HepG2 (cell line): ENCODE data around the gene C16orf89. TPM values are rescaled to one million over a fixed set of nuclear protein-coding genes. Genes with fewer than 3 reads are reported as not detected.
"Not testable (repeated sequence)": the region's sequence is repeated elsewhere in the genome, so short reads cannot be mapped to it uniquely, and the experiment has no call there.

ENCODE experiments used
- ARID4A ChIP-seq: sonication (generic); formaldehyde crosslinking; IDR thresholded peaks from 2 replicates; pipeline ENCODE4 v1.5.0; 2020; ENCODE audit warnings: mild to moderate bottlenecking, missing genetic modification reagents, borderline replicate concordance
- CREB1 ChIP-seq, 2 experiments: fragments of 450-650 bp in 1 of 2; IDR thresholded peaks; 2 replicates each; pipeline ENCODE4 v1.6.1; 2016 to 2017; ENCODE audit warnings: control low read depth in 1 of 2, mild to moderate bottlenecking in 1 of 2, missing compliant biosample characterization in 1 of 2, missing genetic modification characterization in 1 of 2
- GABPB1 ChIP-seq: IDR thresholded peaks from 2 replicates; pipeline ENCODE4 v1.6.1; 2016; ENCODE audit warnings: mild to moderate bottlenecking, missing genetic modification reagents, moderate library complexity, missing compliant biosample characterization
- PHF21A ChIP-seq: sonication (generic); formaldehyde crosslinking; IDR thresholded peaks from 2 replicates; pipeline ENCODE4 v1.5.0; 2020; ENCODE audit warnings: mild to moderate bottlenecking, missing genetic modification reagents
- RBFOX2 ChIP-seq: fragments of 200-400 bp; formaldehyde crosslinking; IDR thresholded peaks from 2 replicates; pipeline ENCODE4 v1.6.1; 2017; ENCODE audit warnings: low read depth, mild to moderate bottlenecking, low read length
- SP1 ChIP-seq, 2 experiments: fragments of 450-650 bp in 1 of 2; sonication (generic) in 1 of 2; formaldehyde crosslinking in 1 of 2; IDR thresholded peaks; 2 replicates each; pipeline versions ENCODE4 v1.4.0 to v1.6.1; 2016 to 2020; ENCODE audit warnings: missing genetic modification reagents in 1 of 2
- SP4 ChIP-seq: sonication (generic); formaldehyde crosslinking; IDR thresholded peaks from 2 replicates; pipeline ENCODE4 v1.8.1; 2023; ENCODE audit warnings: mild to moderate bottlenecking, missing genetic modification reagents
- TCF12 ChIP-seq, 2 experiments: fragments of 450-650 bp in 1 of 2; sonication (generic) in 1 of 2; formaldehyde crosslinking in 1 of 2; IDR thresholded peaks; 2 replicates each; pipeline versions ENCODE4 v1.6.1 to v1.8.0; 2017 to 2022; ENCODE audit warnings: antibody characterized with exemption in 1 of 2, mild to moderate bottlenecking in 1 of 2, missing genetic modification reagents in 1 of 2, moderate library complexity in 1 of 2
- TFDP2 ChIP-seq: sonication (generic); formaldehyde crosslinking; IDR thresholded peaks from 2 replicates; pipeline ENCODE4 v1.4.0; 2020; ENCODE audit warnings: missing genetic modification reagents
- ZBTB10 ChIP-seq: sonication (generic); formaldehyde crosslinking; IDR thresholded peaks from 2 replicates; pipeline ENCODE4 v1.4.0; 2020; ENCODE audit warnings: missing genetic modification reagents, borderline replicate concordance
- ZFY ChIP-seq: sonication (generic); formaldehyde crosslinking; IDR thresholded peaks from 2 replicates; pipeline ENCODE4 v1.4.0; 2020; ENCODE audit warnings: missing genetic modification reagents
- ZNF121 ChIP-seq: sonication (generic); formaldehyde crosslinking; IDR thresholded peaks from 2 replicates; pipeline ENCODE4 v1.5.0; 2020; ENCODE audit warnings: mild to moderate bottlenecking, missing genetic modification reagents
- ZNF687 ChIP-seq: sonication (generic); formaldehyde crosslinking; IDR thresholded peaks from 2 replicates; pipeline ENCODE4 v1.5.1; 2020; ENCODE audit warnings: mild to moderate bottlenecking, missing genetic modification reagents, moderate library complexity
- ZNF777 ChIP-seq: sonication (generic); formaldehyde crosslinking; IDR thresholded peaks from 2 replicates; pipeline ENCODE4 v1.4.0; 2020; ENCODE audit warnings: missing genetic modification reagents
- polyA plus RNA-seq, 8 experiments: library from polyadenylated mRNA; depleted of rRNA in 3 of 8; stranded (reverse) in 7 of 8; unstranded in 1 of 8; fragments of >200 nt; fragmentation: Illumina TruSeq in 4 of 8; extraction: Trizol in 4 of 8; gene quantifications; 2 replicates each; pipeline versions ENCODE4 v1.2.1 to v1.2.3, GENCODE V29; 2011 to 2016; ENCODE audit warnings: low read depth in 4 of 8, missing spikeins in 1 of 8, mixed read lengths in 1 of 8; ENCODE audit not compliant: insufficient read depth in 1 of 8
- total RNA-seq, 5 experiments: library from RNA; depleted of rRNA; stranded (reverse); fragments of >200 nt; fragmentation: Illumina TruSeq; extraction: Trizol; gene quantifications; 2 replicates each; pipeline ENCODE4 v1.2.3, GENCODE V29; 2016; ENCODE audit warnings: low read depth in 1 of 5

Gene C16orf89
- total and polyA plus RNA-seq, 2 of the 13 experiments (the other 11 are each of a cell fraction or from before 2014, with no cell fraction given) = 1.9 to 3.4 TPM

- TF ChIP-seq CREB1 (IDR thresholded peaks at IDR 0.05) = peak; percentile 55
- not testable (repeated sequence) for TF ChIP-seq CREB1 (CRISPR knock-in tag; IDR thresholded peaks at IDR 0.05); SP1 (IDR thresholded peaks at IDR 0.05); TCF12 (IDR thresholded peaks at IDR 0.05)
- TF ChIP-seq ZNF121 (CRISPR knock-in tag) = peak; percentile 73
- peak; percentile 77 for TF ChIP-seq ZNF687 (CRISPR knock-in tag)
- TF ChIP-seq PHF21A (CRISPR knock-in tag) = 0 out of 2 replicates have a peak, but pooled peaks have one; percentile 43
- TF ChIP-seq ARID4A (CRISPR knock-in tag) = peak; percentile 65
- peak; percentile 95 for TF ChIP-seq SP4
- TF ChIP-seq SP1 (CRISPR knock-in tag; IDR thresholded peaks at IDR 0.05) = 0 out of 2 replicates have a peak, but pooled peaks have one; percentile 14
- TF ChIP-seq ZBTB10 (CRISPR knock-in tag) = 0 out of 2 replicates have a peak, but pooled peaks have one; percentile 73
- peak; percentile 57 for TF ChIP-seq ZFY (CRISPR knock-in tag)
- TF ChIP-seq TFDP2 (CRISPR knock-in tag) = 0 out of 2 replicates have a peak, but pooled peaks have one; percentile 8
- TF ChIP-seq ZNF777 = peak; percentile 74
- peak; percentile 62; the same call in 1 of the 2 replicates for TF ChIP-seq TCF12 (CRISPR knock-in tag; IDR thresholded peaks at IDR 0.05)
- peak; percentile 67 for TF ChIP-seq RBFOX2
- peak; percentile 76 for TF ChIP-seq GABPB1 (CRISPR knock-in tag)
Measured at GRCh38 chr16:5098221-5099159, 32.7 kb upstream of the C16orf89 start (continued).
